Eye (tissue), 1 donor: ENCODE data around the gene DBNDD1.
"Not testable (repeated sequence)": the region's sequence is repeated elsewhere in the genome, so short reads cannot be mapped to it uniquely, and the experiment has no call there.

Source experiments
- DNase-seq: peaks from one replicate; pipeline ENCODE4 v3.0.0-alpha.2; 2015

Gene DBNDD1, protein sequence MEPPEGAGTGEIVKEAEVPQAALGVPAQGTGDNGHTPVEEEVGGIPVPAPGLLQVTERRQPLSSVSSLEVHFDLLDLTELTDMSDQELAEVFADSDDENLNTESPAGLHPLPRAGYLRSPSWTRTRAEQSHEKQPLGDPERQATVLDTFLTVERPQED

GRCh38 chr16:90018652-90019542, at the start of gene DBNDD1:
DBNDD1 (minus strand) TSS chr16:90019456; CDS start chr16:90019341, 115 bp downstream.
- DNase-seq: peak; percentile 65

GRCh38 chr16:90061437-90061836, 42.2 kb upstream of the DBNDD1 start:
- no peak for DNase-seq

- no peak for DNase-seq
These were observed 38.5 kb upstream of the DBNDD1 start for GRCh38 chr16:90057738-90058173.

DNA sequence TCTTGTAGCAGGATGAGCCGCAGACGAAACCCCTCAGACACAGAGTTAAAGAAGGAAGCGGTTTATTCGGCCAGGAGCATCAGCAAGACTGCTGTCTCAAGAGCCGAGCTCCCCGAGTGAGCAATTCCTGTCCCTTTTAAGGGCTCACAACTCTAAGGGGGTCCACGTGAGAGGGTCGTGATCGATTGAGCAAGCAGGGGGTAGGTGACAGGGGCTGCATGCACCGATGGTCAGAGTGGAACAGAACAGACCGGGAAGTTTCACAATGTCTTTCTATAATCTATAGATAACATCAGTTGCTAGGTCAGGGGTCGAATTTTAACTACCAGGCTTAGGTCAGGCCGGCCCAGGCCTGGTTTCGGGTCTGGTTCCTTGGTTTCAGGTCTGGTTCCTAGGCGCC, 37.3 kb upstream of the DBNDD1 start:
- DNase-seq: not testable (repeated sequence)

DNA sequence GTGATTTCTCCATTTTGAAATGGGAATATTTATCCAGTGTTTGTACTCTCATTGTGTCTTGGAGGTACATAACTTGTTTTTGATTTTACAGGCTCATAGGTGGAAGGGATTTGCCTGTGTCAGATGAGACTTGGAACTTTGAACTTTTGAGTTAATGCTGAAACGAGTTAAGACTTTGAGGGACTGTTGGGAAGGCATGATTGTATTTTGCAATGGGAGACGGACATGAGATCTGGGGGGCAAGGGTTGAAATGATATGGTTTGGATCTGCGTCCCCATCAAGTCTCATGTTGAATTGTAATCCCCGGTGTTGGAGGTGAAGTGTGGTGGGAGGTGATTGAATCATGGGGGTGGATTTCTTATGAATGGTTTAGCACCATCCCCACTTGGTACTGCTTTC, 36.1 kb upstream of the DBNDD1 start:
- DNase-seq: no peak

GRCh38 chr16:90054554-90054953, 35.3 kb upstream of the DBNDD1 start:
- no peak for DNase-seq

GRCh38 chr16:90053902-90054500, 34.7 kb upstream of the DBNDD1 start:
- no peak for DNase-seq

DNA sequence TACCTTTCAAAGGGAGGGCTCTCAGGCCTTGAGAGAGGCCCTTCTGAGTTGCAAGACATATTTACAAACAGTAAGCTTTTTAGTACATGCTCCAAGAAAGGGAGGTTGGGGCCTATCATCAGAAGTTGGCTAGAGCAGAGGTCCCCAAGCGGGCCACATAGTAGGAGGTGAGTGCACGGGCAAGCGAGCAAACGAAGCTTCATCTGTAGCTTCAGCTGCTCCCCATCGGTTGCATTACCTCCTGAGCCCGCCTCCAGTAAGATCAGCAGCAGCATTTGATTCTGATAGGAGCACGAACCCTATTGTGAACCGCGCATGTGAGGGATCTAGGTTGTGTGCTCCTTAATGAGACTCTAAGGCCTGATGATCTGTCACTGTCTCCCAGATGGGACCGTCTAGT, 31.7 kb upstream of the DBNDD1 start:
- no peak for DNase-seq

DNA sequence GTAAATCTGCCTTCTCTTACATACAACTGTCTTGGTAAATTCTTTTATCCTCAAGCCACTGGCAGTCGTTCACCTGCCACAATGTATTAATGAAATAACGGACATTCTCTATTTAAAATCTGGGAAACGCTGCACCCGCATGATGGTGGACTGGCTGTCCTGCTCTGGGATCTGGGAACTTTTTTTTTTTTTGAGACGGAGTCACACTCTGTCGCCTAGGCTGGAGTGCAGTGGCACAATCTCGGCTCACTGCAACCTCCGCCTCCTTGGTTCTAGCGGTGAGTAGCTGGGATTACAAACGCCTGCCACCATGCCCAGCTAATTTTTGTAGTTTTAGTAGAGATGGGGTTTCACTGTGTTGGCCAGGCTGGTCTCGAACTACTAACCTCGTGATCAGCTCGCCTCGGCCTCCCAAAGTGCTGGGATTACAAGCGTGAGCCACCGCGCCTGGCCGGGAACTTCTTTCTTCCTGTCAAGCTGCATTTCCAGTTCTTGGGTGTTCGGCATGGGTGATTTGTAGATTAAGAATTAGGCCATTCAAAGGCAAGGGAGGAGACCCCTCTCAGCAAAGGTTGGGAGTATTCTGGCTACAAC, 29.6 kb upstream of the DBNDD1 start:
- DNase-seq: no peak

GRCh38 chr16:90048347-90048722, 29.1 kb upstream of the DBNDD1 start:
- DNase-seq: peak; percentile 48

DNA sequence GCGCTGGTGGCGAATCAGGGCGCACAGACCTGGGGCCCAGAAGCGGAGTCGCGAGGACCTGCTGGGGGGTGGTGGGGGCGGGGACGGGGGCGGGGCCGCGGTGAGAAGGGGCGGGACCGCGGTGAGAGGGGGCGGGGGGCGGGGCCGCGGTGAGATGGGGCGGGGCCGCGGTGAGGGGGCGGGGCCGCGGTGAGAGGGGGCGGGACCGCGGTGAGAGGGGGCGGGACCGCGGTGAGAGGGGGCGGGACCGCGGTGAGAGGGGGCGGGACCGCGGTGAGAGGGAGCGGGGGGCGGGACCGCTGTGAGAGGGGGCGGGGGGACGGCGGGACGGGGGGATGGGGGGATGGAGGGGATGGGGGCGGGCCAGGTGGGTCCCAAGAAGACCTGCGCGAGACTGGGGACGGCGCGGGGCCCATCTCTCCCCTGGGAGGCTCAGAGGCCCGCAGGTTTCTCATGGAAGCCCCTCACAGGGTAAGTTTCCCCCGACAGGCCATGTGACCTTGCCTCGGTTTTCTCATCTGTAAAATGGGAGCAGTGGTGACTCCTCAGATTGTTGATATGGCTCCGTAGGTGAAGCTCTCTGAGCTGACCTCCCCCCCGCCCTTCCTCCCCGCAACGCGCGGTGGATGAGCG, 28.6 kb upstream of the DBNDD1 start:
- DNase-seq: no peak

DNA sequence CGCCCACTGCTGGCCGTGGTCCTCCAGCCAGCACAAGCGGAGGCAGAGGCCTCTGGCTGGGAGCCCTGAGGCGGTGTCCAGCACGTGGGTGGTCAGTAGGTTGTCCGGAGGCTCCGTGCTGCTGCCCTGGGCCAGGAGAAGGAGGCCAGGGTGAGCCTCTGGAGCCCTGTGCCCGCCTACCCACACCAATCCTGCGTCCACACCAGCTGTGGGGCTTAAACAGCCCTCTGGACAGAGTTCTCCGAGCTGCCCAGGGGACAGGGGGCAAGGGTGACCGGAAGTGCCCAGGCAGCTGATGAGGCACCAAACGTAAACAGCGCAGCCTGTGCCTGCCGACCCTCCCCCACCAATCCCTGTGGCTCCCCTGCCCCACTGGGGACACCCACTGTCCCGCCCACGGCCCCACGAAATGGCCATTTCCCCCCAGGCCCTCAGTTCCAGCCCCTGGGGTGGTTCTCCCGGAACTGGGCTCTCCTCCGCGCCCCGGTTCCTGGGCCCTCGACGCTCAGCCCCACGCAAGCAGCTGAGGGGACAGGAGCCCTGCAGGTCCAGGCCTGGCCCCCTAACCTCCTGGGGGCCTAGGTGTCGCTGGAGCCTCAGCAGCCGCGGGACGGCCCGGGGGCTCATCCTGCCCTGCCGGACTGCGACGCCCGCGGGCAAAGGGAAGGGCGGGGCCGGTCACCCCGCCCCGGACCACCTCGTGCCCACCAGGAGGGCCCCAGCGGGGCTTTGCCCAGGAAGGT, 27.9 kb upstream of the DBNDD1 start:
- DNase-seq: peak; percentile 90

- DNase-seq: peak; percentile 8
These were observed 27.1 kb upstream of the DBNDD1 start for GRCh38 chr16:90046122-90046970.

- DNase-seq: no peak
These were observed 24.9 kb upstream of the DBNDD1 start for GRCh38 chr16:90044111-90044551.

DNA sequence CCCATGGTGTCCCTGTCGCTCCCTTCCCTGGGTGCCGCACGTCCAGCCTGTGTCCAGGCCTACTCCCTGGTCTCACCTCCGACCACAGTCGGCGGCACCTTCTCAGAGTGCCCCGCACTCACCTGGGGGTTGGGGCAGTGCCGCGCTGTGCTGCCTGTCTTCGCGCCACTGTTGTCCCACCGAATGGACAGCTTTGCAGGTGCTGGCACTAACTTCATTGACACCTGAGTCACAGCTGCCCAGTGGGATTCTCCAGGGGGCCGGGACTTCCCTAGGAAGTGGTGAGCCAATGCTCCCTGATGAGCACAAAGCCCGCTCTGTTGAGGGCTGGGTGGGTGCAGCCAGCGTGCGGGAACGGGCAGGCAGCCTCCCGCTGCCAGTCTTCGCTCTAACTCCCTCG, 24.3 kb upstream of the DBNDD1 start:
- DNase-seq: no peak

DNA sequence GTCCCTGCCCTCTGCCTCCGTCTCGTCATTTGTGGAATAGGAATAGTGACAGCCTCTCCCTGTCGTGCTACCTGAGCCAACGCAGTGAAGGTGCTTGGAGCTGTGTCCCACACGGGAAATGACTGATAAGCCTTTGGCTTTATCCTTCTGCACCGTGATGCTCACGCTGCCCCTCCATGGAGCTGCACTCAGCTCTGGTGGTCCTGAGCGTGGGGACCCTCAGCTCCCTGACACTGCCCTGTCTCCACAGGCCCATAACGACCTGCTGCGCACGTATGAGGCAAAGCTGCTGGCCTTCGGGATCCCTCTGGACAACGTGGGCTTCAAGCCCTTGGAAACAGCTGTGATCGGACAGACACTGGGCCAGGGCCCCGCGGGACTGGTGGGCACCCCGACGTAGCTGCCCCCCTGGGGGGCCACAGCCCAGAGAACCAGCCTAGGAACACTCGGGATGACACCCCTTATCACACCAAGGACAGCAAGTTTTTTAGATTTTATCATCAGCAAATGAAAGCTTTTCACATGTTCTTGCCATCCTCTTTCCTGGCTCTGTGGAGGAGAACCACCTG, 23.8 kb upstream of the DBNDD1 start:
- no peak for DNase-seq

GRCh38 chr16:90041896-90042473, 22.7 kb upstream of the DBNDD1 start:
- DNase-seq: no peak

DNA sequence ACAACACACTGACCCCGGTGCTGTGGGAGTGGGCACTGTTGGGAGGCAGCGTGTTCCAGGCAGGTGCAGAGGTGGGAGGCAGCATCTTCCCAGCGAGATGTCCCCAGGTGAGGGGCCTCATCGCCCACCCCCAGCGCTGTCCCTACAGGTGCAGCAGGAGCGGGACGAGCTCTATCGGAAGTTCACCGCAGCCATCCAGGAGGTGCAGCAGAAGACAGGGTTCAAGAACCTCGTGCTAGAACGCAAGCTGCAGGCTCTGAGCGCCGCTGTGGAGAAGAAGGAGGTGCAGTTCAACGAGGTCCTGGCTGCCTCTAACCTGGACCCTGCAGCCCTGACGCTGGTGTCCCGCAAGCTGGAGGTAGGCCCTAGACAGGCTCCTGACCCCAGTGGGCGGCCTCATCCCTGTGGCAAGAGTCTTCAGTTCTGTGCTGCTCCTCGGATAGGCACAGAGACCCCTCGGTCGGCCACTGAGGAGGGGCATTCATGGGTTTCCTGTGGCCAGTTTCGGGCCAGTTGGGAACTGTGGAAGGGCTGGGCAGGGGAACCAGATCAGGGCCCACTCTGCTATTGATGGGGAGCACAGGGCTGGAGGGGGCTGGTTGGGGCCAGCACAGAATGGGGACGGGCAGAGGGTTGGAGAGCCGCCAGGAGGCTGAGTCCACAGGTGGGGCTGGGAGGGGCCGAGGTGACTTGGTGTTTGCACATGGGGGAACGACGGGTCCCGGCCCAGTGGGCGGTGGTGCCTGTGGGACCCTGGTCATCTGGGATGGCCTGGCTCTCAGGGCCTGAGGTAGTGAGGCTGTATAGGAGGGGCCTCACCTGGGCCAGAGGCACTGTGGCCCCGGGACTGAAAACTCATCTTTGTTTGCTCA, 21.1 kb upstream of the DBNDD1 start:
- DNase-seq: no peak

DNA sequence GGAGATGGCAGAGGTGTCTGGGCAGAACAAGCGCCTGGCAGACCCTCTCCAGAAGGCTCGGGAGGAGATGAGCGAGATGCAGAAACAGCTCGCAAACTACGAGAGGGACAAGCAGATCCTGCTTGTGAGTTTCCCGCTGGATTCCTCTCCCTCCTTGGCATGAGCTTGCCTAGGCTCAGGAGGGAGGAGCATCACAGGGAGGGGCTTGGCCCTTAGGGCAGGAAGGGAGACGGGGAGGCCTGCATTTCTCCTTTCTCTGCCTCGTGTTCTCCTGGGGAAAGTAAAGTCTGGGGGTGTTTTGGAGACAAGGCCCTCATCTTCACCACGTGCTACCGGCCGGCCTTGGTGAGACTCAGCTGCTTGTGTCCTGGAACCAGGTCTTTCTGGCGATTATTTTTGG, 18.0 kb upstream of the DBNDD1 start:
- DNase-seq: no peak

DNA sequence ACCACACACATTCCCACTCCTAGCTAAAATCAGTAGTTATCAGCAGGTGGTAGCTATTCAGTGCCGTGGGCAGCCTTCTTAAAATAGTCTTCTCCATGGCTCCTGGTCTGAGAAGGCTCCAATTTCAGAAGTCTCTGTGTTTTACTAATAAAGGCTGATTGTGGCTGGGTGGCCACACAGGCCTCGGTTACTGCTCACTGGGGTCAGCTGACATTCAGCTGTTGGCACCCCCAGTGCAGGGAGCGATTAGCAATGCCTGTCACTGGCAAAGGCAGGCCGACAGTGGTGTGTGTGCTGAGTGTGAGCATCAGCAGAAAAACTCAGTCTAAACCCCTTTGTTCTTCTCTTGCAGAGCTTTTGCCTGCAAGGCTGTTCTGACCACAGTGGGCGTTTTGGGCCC, 16.6 kb upstream of the DBNDD1 start:
- no peak for DNase-seq
